ENCODE data around the gene PDIA2. TPM values are rescaled to one million over a fixed set of nuclear protein-coding genes. Genes with fewer than 3 reads are reported as not detected.

Gene PDIA2
- total RNA-seq, 1 donor from 2014 or later: 1.6 TPM

DNA sequence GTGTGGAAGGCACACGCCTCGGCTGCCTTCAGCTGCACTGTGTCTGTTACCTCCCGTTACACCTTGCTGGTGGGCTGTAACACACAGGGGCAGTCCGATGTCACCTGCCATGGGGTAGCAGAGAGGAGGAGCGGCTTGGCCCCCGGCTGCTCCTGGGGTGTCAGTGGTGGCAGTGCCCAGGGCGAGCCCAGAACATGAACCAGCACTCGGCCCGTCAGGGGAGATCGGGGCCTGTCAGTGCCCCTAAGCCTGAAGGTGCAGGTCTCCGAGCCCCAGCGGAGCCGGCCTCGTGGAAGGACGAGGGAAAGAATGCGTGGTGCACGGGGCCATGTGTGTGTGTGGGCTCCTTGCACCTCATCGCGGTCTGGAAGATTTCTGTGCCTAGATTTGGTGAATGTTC lies 22.6 kb upstream of the PDIA2 start:
- Mint-ChIP-seq H3K4me3 (ENCODE audit: unreplicated experiment) (no peak overlapping the region), H3K27ac (ENCODE audit: unreplicated experiment) (no peak overlapping the region), H3K36me3 (ENCODE audit: low read depth) (peaks cover 20% of the 10 kb centered on the region), H3K27me3 (ENCODE audit: low read depth) (no peaks in the 10 kb centered on the region), H3K4me1 (ENCODE audit: low read depth) (no peaks in the 10 kb centered on the region), H3K9me3 (ENCODE audit: low read depth) (no peaks in the 10 kb centered on the region)
- TF ChIP-seq CTCF (IDR thresholded peaks at IDR 0.05): no peak
- no peak for DNase-seq (ENCODE audit: low spot score)

- DNase-seq (ENCODE audit: low spot score): no peak
- Mint-ChIP-seq H3K27ac (ENCODE audit: unreplicated experiment) (no peak overlapping the region), H3K9me3 (ENCODE audit: low read depth) (no peaks in the 10 kb centered on the region), H3K4me3 (ENCODE audit: unreplicated experiment) (no peak overlapping the region), H3K4me1 (ENCODE audit: low read depth) (peaks cover 4% of the 10 kb centered on the region), H3K27me3 (ENCODE audit: low read depth) (no peaks in the 10 kb centered on the region), H3K36me3 (ENCODE audit: low read depth) (peaks cover 13% of the 10 kb centered on the region)
- no peak for TF ChIP-seq CTCF (IDR thresholded peaks at IDR 0.05)
Measured at GRCh38 chr16:261031-261691, 21.8 kb upstream of the PDIA2 start.

DNA sequence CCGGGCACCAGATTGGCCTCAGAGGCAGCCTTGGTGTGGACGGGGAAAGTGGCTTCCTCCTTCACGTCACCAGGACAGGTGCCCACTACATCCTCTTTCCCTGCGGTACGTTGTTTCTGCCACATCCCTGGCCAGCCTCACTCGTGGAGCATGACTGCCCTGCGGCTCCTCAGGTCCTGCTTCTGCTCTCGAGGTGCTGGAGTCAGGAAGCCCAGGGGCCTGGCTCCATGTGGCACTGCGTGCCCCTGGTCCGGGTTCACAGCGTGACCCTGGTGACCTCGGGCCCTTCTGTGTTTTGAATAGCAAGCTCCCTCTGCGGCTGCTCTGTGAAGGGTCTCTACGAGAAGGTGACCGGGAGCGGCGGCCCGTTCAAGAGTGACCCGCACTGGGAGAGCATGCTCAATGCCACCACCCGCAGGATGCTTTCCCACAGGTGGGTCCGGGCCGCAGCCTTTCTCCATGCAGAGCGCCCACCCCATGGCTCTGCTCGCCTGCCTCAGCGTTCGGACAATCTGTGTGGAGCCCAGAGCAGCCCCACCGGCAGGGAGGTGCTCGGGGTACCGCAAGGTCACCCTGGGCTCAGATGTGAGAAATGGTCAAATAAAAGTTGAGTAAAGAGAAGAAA lies 20.7 kb upstream of the PDIA2 start:
- TF ChIP-seq CTCF (IDR thresholded peaks at IDR 0.05): no peak
- Mint-ChIP-seq H3K27me3 (ENCODE audit: low read depth) (no peaks in the 10 kb centered on the region), H3K36me3 (ENCODE audit: low read depth) (peaks cover 12% of the 10 kb centered on the region), H3K4me1 (ENCODE audit: low read depth) (peaks cover 4% of the 10 kb centered on the region), H3K9me3 (ENCODE audit: low read depth) (no peaks in the 10 kb centered on the region), H3K27ac (ENCODE audit: unreplicated experiment) (no peak overlapping the region), H3K4me3 (ENCODE audit: unreplicated experiment) (no peak overlapping the region)
- DNase-seq (ENCODE audit: low spot score): no peak

DNA sequence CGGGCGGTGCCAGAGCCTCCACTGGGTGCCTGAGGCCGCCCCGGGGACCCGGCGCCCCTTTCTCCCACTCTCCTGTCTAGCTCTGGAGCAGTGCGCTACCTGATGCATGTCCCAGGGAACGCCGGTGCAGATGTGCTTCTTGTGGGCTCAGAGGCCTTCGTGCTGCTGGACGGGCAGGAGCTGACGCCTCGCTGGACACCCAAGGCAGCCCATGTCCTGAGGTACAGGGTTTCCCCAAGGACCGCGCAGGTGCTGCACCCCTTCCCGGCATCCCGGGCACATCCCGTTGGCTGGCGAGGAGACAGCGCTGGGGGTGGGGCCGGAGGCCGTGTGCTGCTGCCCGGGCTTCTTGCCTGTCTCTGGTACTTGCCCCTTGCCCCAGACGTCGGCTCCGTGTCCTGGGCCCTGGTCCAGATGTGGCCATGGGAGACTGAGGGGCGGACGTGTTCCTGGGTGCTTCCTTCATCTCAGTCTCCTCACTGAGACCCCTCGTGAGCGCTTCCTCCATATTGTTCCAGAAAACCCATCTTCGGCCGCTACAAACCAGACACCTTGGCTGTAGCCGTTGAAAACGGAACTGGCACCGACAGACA lies 19.7 kb upstream of the PDIA2 start:
- Mint-ChIP-seq H3K27me3 (ENCODE audit: low read depth) (no peaks in the 10 kb centered on the region), H3K27ac (ENCODE audit: unreplicated experiment) (no peak overlapping the region), H3K9me3 (ENCODE audit: low read depth) (no peaks in the 10 kb centered on the region), H3K4me3 (ENCODE audit: unreplicated experiment) (no peak overlapping the region), H3K4me1 (ENCODE audit: low read depth) (peaks cover 4% of the 10 kb centered on the region), H3K36me3 (ENCODE audit: low read depth) (peaks cover 10% of the 10 kb centered on the region)
- DNase-seq (ENCODE audit: low spot score): peak; percentile 92
- no peak for TF ChIP-seq CTCF (IDR thresholded peaks at IDR 0.05)

DNA sequence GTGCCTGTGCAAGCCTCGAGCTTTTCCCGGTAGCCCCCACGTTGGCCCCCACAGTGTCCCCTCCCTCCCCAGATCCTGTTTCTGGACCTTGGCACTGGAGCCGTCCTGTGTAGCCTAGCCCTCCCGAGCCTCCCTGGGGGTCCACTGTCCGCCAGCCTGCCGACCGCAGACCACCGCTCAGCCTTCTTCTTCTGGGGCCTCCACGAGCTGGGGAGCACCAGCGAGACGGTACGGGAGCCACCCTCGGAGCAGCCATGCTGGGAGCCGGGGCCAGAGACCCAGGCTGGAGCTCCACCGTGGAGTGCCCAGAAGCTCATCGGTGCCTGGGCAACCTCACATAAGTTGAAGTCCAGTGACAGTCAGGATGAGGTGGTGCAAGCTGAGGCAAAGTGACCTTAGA lies 19.0 kb upstream of the PDIA2 start:
- no peak for TF ChIP-seq CTCF (IDR thresholded peaks at IDR 0.05)
- Mint-ChIP-seq H3K4me3 (ENCODE audit: unreplicated experiment) (no peak overlapping the region), H3K9me3 (ENCODE audit: low read depth) (no peaks in the 10 kb centered on the region), H3K36me3 (ENCODE audit: low read depth) (peaks cover 10% of the 10 kb centered on the region), H3K4me1 (ENCODE audit: low read depth) (peaks cover 4% of the 10 kb centered on the region), H3K27ac (ENCODE audit: unreplicated experiment) (no peak overlapping the region), H3K27me3 (ENCODE audit: low read depth) (no peaks in the 10 kb centered on the region)
- no peak for DNase-seq (ENCODE audit: low spot score)
